Thyroid gland (tissue), 4 donors: ENCODE results near the gene DCTN1.

ENCODE experiments used
- POLR2A ChIP-seq, 2 donors: fragments of 450-650 bp; IDR thresholded peaks; one replicate each; pipeline ENCODE4 v1.6.1; 2017; ENCODE audit warnings: antibody characterized with exemption in 2 of 2, mild to moderate bottlenecking in 2 of 2, moderate library complexity in 1 of 2
- TF ChIP-seq, protein P1 (sequence below), 6 experiments: fragments of 200-600 bp in 3 of 6; fragments of 450-650 bp in 3 of 6; sonication (generic) in 3 of 6; IDR thresholded peaks; one replicate each; pipeline ENCODE4 v1.5.1; 2016 to 2019; ENCODE audit warnings: antibody characterized with exemption in 6 of 6, mild to moderate bottlenecking in 2 of 6, inconsistent platforms in 1 of 6, moderate library complexity in 1 of 6

DNA sequence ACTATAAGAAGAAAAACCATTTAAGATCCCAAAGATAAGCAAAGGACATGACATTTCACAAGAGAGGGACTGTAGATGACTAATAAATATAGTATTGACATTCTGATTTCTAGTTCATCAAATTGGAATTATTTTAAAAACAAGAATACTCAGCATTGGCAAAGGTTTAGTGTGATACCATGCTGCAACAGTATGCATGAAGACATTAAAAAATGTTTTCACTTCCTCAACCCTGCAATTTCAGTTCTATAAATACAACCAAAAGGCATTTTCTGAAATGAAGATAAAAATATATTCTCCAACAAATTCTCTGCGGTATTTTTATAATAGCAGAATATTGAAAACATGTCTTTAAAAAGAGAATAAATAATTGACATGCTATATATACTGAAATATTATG, 39.2 kb upstream of the DCTN1 start:
- no peak for TF ChIP-seq POLR2A (IDR thresholded peaks at IDR 0.05)
- TF ChIP-seq, protein P1, sequence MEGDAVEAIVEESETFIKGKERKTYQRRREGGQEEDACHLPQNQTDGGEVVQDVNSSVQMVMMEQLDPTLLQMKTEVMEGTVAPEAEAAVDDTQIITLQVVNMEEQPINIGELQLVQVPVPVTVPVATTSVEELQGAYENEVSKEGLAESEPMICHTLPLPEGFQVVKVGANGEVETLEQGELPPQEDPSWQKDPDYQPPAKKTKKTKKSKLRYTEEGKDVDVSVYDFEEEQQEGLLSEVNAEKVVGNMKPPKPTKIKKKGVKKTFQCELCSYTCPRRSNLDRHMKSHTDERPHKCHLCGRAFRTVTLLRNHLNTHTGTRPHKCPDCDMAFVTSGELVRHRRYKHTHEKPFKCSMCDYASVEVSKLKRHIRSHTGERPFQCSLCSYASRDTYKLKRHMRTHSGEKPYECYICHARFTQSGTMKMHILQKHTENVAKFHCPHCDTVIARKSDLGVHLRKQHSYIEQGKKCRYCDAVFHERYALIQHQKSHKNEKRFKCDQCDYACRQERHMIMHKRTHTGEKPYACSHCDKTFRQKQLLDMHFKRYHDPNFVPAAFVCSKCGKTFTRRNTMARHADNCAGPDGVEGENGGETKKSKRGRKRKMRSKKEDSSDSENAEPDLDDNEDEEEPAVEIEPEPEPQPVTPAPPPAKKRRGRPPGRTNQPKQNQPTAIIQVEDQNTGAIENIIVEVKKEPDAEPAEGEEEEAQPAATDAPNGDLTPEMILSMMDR (IDR thresholded peaks at IDR 0.05), result no peak
